DMS53 (cell line): Measurements from ENCODE around the gene C19orf85.
A peak's percentile ranks its signal among the peaks of the same experiment; 100 is the strongest.

Experiments used
- DNase-seq: peaks from one replicate; lab custom pipeline; 2025; lab: John Stamatoyannopoulos, UW

The C19orf85 gene

GRCh38 chr19:55477905-55478304 lies 13.4 kb upstream of the C19orf85 start:
- no peak for DNase-seq

DNA sequence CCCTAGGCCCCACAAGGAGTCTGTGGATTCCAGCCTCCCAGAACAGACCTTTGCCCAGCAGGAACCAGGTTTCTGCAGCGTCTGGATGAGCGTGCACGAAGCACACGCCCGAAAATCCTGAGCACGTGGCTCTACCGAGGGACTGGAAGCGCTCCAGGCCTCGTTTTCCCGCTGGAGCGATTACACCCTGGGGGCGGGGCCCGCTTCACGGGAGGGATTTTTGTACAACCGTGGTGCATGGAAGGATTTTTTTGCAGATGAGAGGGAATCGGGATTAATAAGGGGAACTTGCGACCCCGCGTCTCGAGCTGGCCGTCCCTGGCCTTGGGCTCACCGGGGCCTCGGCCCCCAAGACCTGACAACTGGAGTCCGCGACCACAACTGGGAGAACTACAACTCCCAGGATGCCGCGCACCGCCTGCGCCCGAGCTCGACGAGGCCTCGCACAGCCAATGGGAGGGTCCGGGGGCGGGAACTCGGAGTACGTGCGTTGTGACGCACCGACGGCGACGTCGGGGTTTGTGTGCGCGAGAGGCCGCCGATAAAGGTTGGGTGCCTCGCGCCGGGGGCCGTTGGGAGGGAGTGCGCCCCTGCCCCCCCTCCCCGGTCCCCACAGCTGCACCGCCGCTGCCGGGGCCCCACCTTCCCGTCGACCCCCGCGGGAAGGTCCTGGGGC lies 11.7 kb upstream of the C19orf85 start, which contains the start of gene ZNF628:
Gene ZNF628, plus strand, starts transcription at position 518 of the 676 bp plus-strand sequence. CDS start 3,294 bp downstream, outside the sequence.
- peak; percentile 99 for DNase-seq

GRCh38 chr19:55474269-55475265 lies 10.0 kb upstream of the C19orf85 start:
- no peak for DNase-seq

- DNase-seq: no peak
Observed at GRCh38 chr19:55473225-55474012, 8.9 kb upstream of the C19orf85 start.

GRCh38 chr19:55472463-55472862 lies 7.9 kb upstream of the C19orf85 start:
- peak; percentile 45 for DNase-seq

DNA sequence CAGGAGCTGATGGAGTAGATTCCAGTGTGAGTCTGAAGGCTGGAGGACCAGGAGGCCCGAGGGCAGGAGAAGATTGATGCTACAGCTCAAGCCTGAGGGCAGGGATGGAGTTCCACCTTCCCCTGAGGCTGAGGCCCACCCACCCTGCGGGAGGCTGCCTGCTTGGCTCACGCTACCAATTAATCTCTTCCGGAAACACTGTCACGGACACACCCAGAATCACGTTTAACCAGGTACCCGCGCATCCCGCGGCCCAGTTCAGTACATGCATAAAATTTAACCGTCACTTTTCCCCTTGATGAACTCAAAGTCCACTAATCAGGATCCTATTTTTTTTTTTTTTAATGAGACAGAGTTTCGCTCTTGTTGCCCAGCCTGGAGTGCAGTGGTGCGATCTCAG lies 6.7 kb upstream of the C19orf85 start:
- DNase-seq: no peak

DNA sequence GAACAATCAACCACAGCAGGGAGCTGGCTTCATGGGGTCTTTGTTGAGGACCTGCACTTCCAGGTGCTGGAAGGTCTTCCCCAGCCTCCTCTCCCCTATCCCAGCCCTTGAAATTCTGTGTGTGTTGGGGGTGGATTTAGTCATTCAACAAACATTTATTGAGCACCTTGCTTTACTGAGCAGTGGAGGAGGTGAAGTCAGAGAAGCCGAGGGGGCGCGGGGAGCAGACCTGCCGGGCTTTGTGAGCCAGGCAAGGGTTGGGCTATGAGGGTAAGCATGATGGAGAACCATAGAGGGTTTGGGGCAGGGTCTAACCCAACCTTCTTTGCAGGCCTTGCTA lies 3.5 kb upstream of the C19orf85 start:
- DNase-seq: peak; percentile 65

- DNase-seq: peak; percentile 65
Observed at GRCh38 chr19:55467236-55468053, 2.9 kb upstream of the C19orf85 start.

DNA sequence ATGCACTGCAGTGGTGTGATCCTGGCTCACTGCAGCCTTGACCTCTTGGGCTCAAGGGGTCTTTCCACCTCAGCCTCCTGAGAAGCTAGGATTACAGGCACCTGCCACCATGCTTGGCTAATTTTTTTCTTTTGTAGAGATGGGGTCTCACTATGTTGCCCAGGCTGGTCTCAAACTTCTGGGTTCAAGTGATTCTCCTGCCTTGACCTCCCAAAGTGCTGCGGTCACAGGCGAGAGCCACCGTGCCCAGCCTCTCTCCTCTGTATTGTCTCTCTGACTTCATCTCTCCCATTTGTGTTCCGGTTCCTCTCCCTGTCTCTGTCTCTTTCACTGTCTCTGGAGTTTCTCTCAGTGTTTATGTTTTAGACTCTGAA lies 1.7 kb upstream of the C19orf85 start:
- DNase-seq: no peak

DNA sequence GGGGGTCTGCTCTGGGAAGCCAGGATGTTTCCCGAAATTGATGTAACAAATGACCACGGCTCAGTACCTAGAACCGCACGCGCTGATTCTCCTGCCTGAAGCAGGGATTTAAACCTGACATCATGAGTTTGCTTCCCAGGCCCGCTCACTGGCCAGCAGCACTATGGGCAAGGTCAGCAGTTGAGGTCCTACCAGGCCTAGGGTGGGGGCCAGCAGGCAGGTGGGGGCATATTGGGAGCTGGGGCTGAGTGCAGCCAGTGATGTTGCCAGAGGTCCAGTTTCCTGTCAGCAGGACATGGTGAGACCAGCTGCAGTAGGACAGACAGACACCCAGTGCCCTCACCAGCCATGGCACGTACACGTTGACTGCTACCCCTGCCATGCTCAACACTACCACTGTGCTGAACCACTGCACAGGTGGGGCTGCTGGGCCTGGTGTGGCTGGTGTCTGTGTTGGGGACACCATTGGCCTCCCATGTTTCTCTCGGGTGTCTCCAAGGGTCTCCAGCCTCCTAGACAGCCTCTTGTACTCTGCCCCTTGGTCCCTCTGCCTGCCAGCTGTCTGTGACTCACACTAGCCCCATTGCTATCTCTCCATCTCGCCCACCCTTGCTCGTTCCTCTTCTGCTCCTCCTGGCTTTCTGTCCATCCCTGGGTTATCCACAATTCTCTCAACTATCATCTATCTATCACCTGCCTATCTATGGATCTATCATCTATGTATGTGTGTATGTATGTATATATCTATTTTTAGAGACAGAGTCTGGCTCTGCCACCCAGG lies 1.1 kb upstream of the C19orf85 start:
- DNase-seq: peak; percentile 27

GRCh38 chr19:55464039-55464661 lies 401 bp downstream of the C19orf85 start:
- DNase-seq: no peak

DNA sequence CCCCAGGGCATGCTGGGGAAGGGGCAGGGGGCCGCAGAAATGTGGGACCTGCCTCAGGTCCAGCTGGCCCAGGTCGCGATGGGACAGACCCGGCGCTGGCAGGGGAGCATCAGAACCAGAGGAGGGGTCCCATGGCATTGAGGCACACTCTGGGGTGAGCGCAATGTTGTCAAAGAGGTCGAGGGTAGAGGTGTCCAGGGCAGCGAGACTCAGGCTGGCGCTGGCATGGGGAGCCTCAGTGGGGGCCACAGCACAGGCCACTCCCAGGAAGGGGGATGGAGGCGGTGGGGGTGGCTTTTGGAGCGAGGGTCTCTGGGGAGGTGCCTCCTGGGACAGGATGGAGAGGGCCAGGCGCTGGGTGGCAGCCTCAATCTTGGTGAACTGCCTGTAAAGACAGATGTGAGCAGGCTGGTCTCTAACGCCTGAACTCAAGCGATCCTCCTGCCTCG lies 944 bp downstream of the C19orf85 start:
- DNase-seq: peak; percentile 24

- peak; percentile 28 for DNase-seq
Observed at GRCh38 chr19:55462722-55463121, 1.8 kb downstream of the C19orf85 start.

- peak; percentile 63 for DNase-seq
Observed at GRCh38 chr19:55461974-55462626, 2.5 kb downstream of the C19orf85 start.

GRCh38 chr19:55461259-55461973 lies 3.1 kb downstream of the C19orf85 start, which contains the start of gene ISOC2:
ISOC2 (minus strand) TSS chr19:55461642; CDS start chr19:55456486, 5,156 bp downstream.
- DNase-seq: peak; percentile 100

- peak; percentile 66 for DNase-seq
Observed at GRCh38 chr19:55460670-55461258, 3.8 kb downstream of the C19orf85 start.

GRCh38 chr19:55459950-55460657 lies 4.4 kb downstream of the C19orf85 start:
- DNase-seq: peak; percentile 43

- DNase-seq: no peak
Observed at GRCh38 chr19:55459551-55459949, 5.0 kb downstream of the C19orf85 start.
